HEK293 (cell line): Measurements from ENCODE around the gene FAH.

Experiments used
- CTCF ChIA-PET: fragments of 350-600 bp; formaldehyde crosslinking; extraction: SDS; loops from one replicate; lab custom pipeline; 2021; ENCODE audit warnings: antibody characterized with exemption; lab: Yijun Ruan, JAX
- POLR2A ChIA-PET: fragments of 300-600 bp; formaldehyde crosslinking; extraction: SDS; loops from one replicate; lab custom pipeline; 2020; ENCODE audit warnings: antibody characterized with exemption, inconsistent platforms; lab: Yijun Ruan, JAX
- H3K27ac ChIP-seq: fragments of 200-500 bp; sonication (Bioruptor generic); 2 replicates; pipeline ENCODE4 v1.5.1; 2014; ENCODE audit warnings: low read depth, low read length, control low read depth, inconsistent platforms; ENCODE audit errors: extremely low read depth
- H3K36me3 ChIP-seq, 2 experiments: fragments of 200-500 bp in 1 of 2; sonication (Bioruptor generic) in 1 of 2; 1 replicate in 1 of 2; 2 replicates in 1 of 2; pipeline ENCODE4 v1.5.1; 2014 to 2017; ENCODE audit warnings: inconsistent platforms in 2 of 2, low read length in 2 of 2; ENCODE audit not compliant: control insufficient read depth in 2 of 2, insufficient read depth in 1 of 2
- H3K4me1 ChIP-seq: fragments of 200-500 bp; sonication (Bioruptor generic); 2 replicates; pipeline ENCODE4 v1.5.1; 2014; ENCODE audit warnings: mild to moderate bottlenecking, low read length, inconsistent platforms; ENCODE audit not compliant: control insufficient read depth, insufficient read depth
- H3K4me3 ChIP-seq: 2 replicates; pipeline ENCODE4 v1.5.1; 2011; ENCODE audit warnings: low read depth, mild to moderate bottlenecking, control low read depth, low read length, moderate library complexity
- H3K9me3 ChIP-seq: fragments of 200-500 bp; sonication (Bioruptor generic); 2 replicates; pipeline ENCODE4 v1.5.1; 2014; ENCODE audit warnings: low read depth, low read length, inconsistent platforms; ENCODE audit not compliant: control insufficient read depth, insufficient read depth
- AEBP2 ChIP-seq: fragments of 450-650 bp; formaldehyde crosslinking; IDR thresholded peaks from 2 replicates; pipeline ENCODE4 v1.5.1; 2016; ENCODE audit warnings: missing biosample characterization, missing genetic modification characterization, borderline replicate concordance
- ATF2 ChIP-seq: fragments of 450-650 bp; formaldehyde crosslinking; IDR thresholded peaks from 2 replicates; pipeline ENCODE4 v1.5.1; 2016; ENCODE audit warnings: missing biosample characterization, missing genetic modification characterization, low read depth
- GLIS1 ChIP-seq: fragments of 450-650 bp; formaldehyde crosslinking; IDR thresholded peaks from 2 replicates; pipeline ENCODE4 v1.5.1; 2016; ENCODE audit warnings: missing biosample characterization, missing genetic modification characterization
- GLIS2 ChIP-seq: fragments of 450-650 bp; formaldehyde crosslinking; IDR thresholded peaks from 2 replicates; pipeline ENCODE4 v1.5.1; 2016; ENCODE audit warnings: missing biosample characterization, missing genetic modification characterization
- PRDM6 ChIP-seq: fragments of 450-650 bp; formaldehyde crosslinking; IDR thresholded peaks from 2 replicates; pipeline ENCODE4 v1.5.1; 2017; ENCODE audit warnings: missing biosample characterization, missing genetic modification characterization
- SCRT2 ChIP-seq: fragments of 450-650 bp; formaldehyde crosslinking; IDR thresholded peaks from 2 replicates; pipeline ENCODE4 v1.5.1; 2016; ENCODE audit warnings: missing biosample characterization, missing genetic modification characterization
- SP7 ChIP-seq: fragments of 450-650 bp; formaldehyde crosslinking; IDR thresholded peaks from 2 replicates; pipeline ENCODE4 v1.5.1; 2016; ENCODE audit warnings: missing biosample characterization, missing genetic modification characterization
- ZFP37 ChIP-seq: fragments of 450-650 bp; formaldehyde crosslinking; IDR thresholded peaks from 2 replicates; pipeline ENCODE4 v1.5.1; 2016; ENCODE audit warnings: missing biosample characterization, missing genetic modification characterization
- ZNF169 ChIP-seq: fragments of 450-650 bp; formaldehyde crosslinking; IDR thresholded peaks from 2 replicates; pipeline ENCODE4 v1.5.1; 2016; ENCODE audit warnings: missing biosample characterization, missing genetic modification characterization
- ZNF239 ChIP-seq: fragments of 450-650 bp; formaldehyde crosslinking; IDR thresholded peaks from 2 replicates; pipeline ENCODE4 v1.5.1; 2016; ENCODE audit warnings: missing biosample characterization, missing genetic modification characterization
- ZNF596 ChIP-seq: fragments of 450-650 bp; IDR thresholded peaks from 2 replicates; pipeline ENCODE4 v1.5.0; 2018; ENCODE audit warnings: missing biosample characterization, mild to moderate bottlenecking, missing genetic modification characterization, moderate library complexity
- ZNF629 ChIP-seq: fragments of 450-650 bp; formaldehyde crosslinking; IDR thresholded peaks from 2 replicates; pipeline ENCODE4 v1.5.1; 2017; ENCODE audit warnings: missing biosample characterization, missing genetic modification characterization
- ZNF701 ChIP-seq: fragments of 450-650 bp; formaldehyde crosslinking; IDR thresholded peaks from 2 replicates; pipeline ENCODE4 v1.5.1; 2016; ENCODE audit warnings: missing biosample characterization, missing genetic modification characterization
- ZNF768 ChIP-seq: fragments of 450-650 bp; formaldehyde crosslinking; IDR thresholded peaks from 2 replicates; pipeline ENCODE4 v1.5.1; 2018; ENCODE audit warnings: missing biosample characterization, mild to moderate bottlenecking, missing genetic modification characterization
- ZNF785 ChIP-seq: fragments of 450-650 bp; formaldehyde crosslinking; IDR thresholded peaks from 2 replicates; pipeline ENCODE4 v1.5.1; 2016; ENCODE audit warnings: missing biosample characterization, missing genetic modification characterization
- ZNF830 ChIP-seq: fragments of 450-650 bp; IDR thresholded peaks from 2 replicates; pipeline ENCODE4 v1.5.0; 2018; ENCODE audit warnings: missing biosample characterization, missing genetic modification characterization, low read depth, mild to moderate bottlenecking, moderate library complexity

FAH gene

GRCh38 chr15:80105193-80105592 is 47.6 kb upstream of the FAH start (continued):
- no peak for TF ChIP-seq AEBP2
- TF ChIP-seq SCRT2 (tag by site-specific recombination): no peak
- TF ChIP-seq ZNF239 (tag by site-specific recombination): no peak
- TF ChIP-seq ZNF830 (tag by site-specific recombination): no peak
- no peak for TF ChIP-seq ZNF169 (tag by site-specific recombination)

- Histone ChIP-seq H3K9me3 (no peaks in the 10 kb centered on the region), H3K36me3 (peaks cover 0 to 12% of the 10 kb centered on the region in 2 experiments; a peak in 1 of 3 replicates), H3K27ac (no peak overlapping the region), H3K4me1 (peaks cover 18% of the 10 kb centered on the region), H3K4me3 (no peak overlapping the region)
- POLR2A ChIA-PET: no interaction called here
- peak; percentile 61 for TF ChIP-seq PRDM6 (tag by site-specific recombination)
- TF ChIP-seq GLIS2 (tag by site-specific recombination): no peak
- CTCF ChIA-PET: interaction anchor here (0.6 to 1.7 kb wide), 3 partner anchors 8 to 18 kb away, joined by 3 to 4 read pairs (median 4); no protein-coding TSS in a partner anchor
These were observed 47.2 kb upstream of the FAH start for GRCh38 chr15:80105595-80105994.

GRCh38 chr15:80106051-80106450 is 46.7 kb upstream of the FAH start:
- Histone ChIP-seq H3K9me3 (no peaks in the 10 kb centered on the region), H3K4me3 (no peak overlapping the region), H3K4me1 (peaks cover 18% of the 10 kb centered on the region), H3K36me3 (peaks cover 0 to 11% of the 10 kb centered on the region in 2 experiments; a peak in 1 of 3 replicates), H3K27ac (no peak overlapping the region)
- CTCF ChIA-PET: interaction anchor here (1.7 kb wide), 1 partner anchor 16 kb away, joined by 4 read pairs; no protein-coding TSS in a partner anchor
- POLR2A ChIA-PET: no interaction called here
- TF ChIP-seq ZNF701 (tag by site-specific recombination): no peak
- TF ChIP-seq ZNF596 (tag by site-specific recombination): no peak
- TF ChIP-seq ZFP37 (tag by site-specific recombination): no peak
- no peak for TF ChIP-seq ZNF785 (tag by site-specific recombination)
- TF ChIP-seq ZNF768 (tag by site-specific recombination): no peak
- TF ChIP-seq ZNF629 (tag by site-specific recombination): no peak

GRCh38 chr15:80107204-80107603 is 45.6 kb upstream of the FAH start:
- H3K9me3 ChIP-seq: no peaks in the 10 kb centered on the region
- H3K4me1 ChIP-seq: peaks cover 18% of the 10 kb centered on the region
- peaks cover 0 to 8% of the 10 kb centered on the region in 2 experiments; a peak in 1 of 3 replicates for H3K36me3 ChIP-seq
- H3K4me3 ChIP-seq: no peak overlapping the region
- TF ChIP-seq ATF2 (tag by site-specific recombination): peak; percentile 84
- TF ChIP-seq SP7: peak; percentile 52
- 0 out of 2 replicates have a peak, but pooled peaks have one; percentile 47 for TF ChIP-seq PRDM6 (tag by site-specific recombination)
- TF ChIP-seq GLIS1 (tag by site-specific recombination): no peak
- peak; percentile 33; the same call in 1 of the 2 replicates for TF ChIP-seq ZNF629 (tag by site-specific recombination)
- TF ChIP-seq, all 188 proteins: peak for 4
- CTCF ChIA-PET: interaction anchor here (0.7 kb wide), 1 partner anchor 1128 kb away, joined by 3 read pairs; no protein-coding TSS in a partner anchor
- no peak overlapping the region for H3K27ac ChIP-seq
- POLR2A ChIA-PET: no interaction called here
